AG04450 (cell line): ENCODE measurements around the gene EXOC6B. TPM values are rescaled to one million over a fixed set of nuclear protein-coding genes. Genes with fewer than 3 reads are reported as not detected.

ENCODE experiments used
- CTCF ChIA-PET: fragments of 300-600, 350-600 bp; formaldehyde crosslinking; extraction: SDS; loops from one replicate; lab custom pipeline; 2022; ENCODE audit warnings: antibody characterized with exemption, inconsistent platforms; lab: Charles Lee
- POLR2A ChIA-PET: fragments of 350-600 bp; formaldehyde crosslinking; extraction: SDS; loops from one replicate; lab custom pipeline; 2021; ENCODE audit warnings: antibody characterized with exemption, inconsistent platforms; lab: Yijun Ruan, JAX
- DNase-seq: peaks from one replicate; pipeline ENCODE4 v3.0.0-alpha.2; 2011; ENCODE audit warnings: low read depth, low spot score
- H3K27ac ChIP-seq: one replicate; pipeline ENCODE4 v1.5.1; 2012; ENCODE audit warnings: low read depth, low read length, control low read depth
- H3K27me3 ChIP-seq: one replicate; pipeline ENCODE4 v1.6.0; 2012; ENCODE audit warnings: low read length; ENCODE audit not compliant: control insufficient read depth, insufficient read depth
- H3K4me3 ChIP-seq: 2 replicates; pipeline ENCODE4 v1.5.1; 2011; ENCODE audit warnings: mild to moderate bottlenecking, low read depth, low read length, control low read depth
- H3K9me3 ChIP-seq: 2 replicates; pipeline ENCODE4 v1.5.1; 2012; ENCODE audit warnings: low read length; ENCODE audit not compliant: control insufficient read depth, insufficient read depth
- CTCF ChIP-seq: IDR thresholded peaks from 2 replicates; pipeline ENCODE4 v1.5.1; 2011; ENCODE audit warnings: low read depth, low read length, control low read depth, inconsistent platforms
- polyA plus RNA-seq: library from polyadenylated mRNA; depleted of rRNA; stranded (reverse); fragments of >200 nt; gene quantifications from 2 replicates; pipeline ENCODE4 v1.2.3, GENCODE V29; 2011

Gene EXOC6B
- polyA plus RNA-seq, 1 experiment, result 28.7 TPM

DNA sequence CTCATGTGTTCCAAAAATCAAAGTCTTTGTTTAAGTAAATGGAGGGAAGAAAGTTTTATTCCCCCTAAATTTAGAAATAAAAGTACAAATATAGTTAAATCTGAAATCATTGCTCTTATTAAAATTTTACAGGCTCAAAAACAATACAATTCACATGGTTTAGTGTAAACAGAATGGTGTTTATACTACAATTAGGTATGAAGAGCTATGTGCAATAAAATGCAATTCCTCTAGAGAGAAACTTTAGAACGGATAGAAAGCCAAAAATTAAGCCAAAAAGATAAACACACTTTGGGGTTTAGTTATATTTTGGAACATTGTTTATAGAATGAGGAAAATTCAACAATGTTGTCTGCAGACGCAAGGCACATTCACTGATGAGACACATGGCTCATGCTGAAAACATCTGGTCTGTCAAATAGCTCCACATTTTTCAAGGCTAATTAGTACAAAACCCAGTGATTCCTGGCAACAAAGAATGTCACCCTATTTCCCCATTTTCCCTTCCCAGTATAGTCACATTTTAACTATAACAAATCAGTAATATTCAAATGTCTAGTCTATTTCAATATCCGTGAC, 103.3 kb downstream of the EXOC6B start:
- H3K9me3 ChIP-seq, result no peaks in the 10 kb centered on the region
- no peak overlapping the region for H3K27ac ChIP-seq
- peak; percentile 41 for DNase-seq
- H3K4me3 ChIP-seq, result no peak overlapping the region
- no peak for TF ChIP-seq CTCF
- CTCF ChIA-PET, result no interaction called here
- POLR2A ChIA-PET, result interaction anchor here (1.0 kb wide), 2 partner anchors 28 to 72 kb away, joined by 3 to 5 read pairs; no protein-coding TSS in a partner anchor
- H3K27me3 ChIP-seq, result no peaks in the 10 kb centered on the region

- no peaks in the 10 kb centered on the region for H3K9me3 ChIP-seq
- no peaks in the 10 kb centered on the region for H3K27me3 ChIP-seq
- TF ChIP-seq CTCF, result no peak
- no peak for DNase-seq
- ChIA-PET POLR2A (no interaction called here), CTCF (interaction anchor here (1.9 kb wide), 1 partner anchor 26 kb away, joined by 9 read pairs; no protein-coding TSS in a partner anchor)
- H3K27ac ChIP-seq, result no peak overlapping the region
- no peak overlapping the region for H3K4me3 ChIP-seq
Observed at GRCh38 chr2:72719416-72719815, 106.4 kb downstream of the EXOC6B start.

DNA sequence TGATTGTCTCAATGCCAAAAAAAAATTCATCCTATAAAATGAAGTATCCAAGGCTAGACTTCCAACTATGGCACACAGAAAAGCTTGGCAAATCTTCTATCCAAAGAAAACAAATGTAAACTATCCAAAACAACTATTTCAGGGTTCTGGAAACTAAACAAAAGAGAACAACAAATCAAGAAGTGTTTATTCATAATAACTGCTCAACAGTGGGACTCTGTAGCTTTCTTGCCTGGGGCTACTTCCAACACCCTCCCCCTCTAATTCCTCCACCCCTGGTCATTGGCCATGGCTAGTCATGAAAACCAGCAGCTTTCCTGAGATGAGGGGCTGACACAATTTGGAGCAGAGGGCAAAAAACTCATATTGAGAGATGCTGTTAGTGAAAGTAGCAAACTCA, 107.0 kb downstream of the EXOC6B start:
- H3K4me3 ChIP-seq, result no peak overlapping the region
- DNase-seq, result no peak
- H3K27ac ChIP-seq, result no peak overlapping the region
- H3K27me3 ChIP-seq, result no peaks in the 10 kb centered on the region
- no peak for TF ChIP-seq CTCF
- no peaks in the 10 kb centered on the region for H3K9me3 ChIP-seq
- ChIA-PET POLR2A (no interaction called here), CTCF (interaction anchor here (1.2 to 1.9 kb wide), 2 partner anchors 26 kb away, joined by 3 to 9 read pairs; no protein-coding TSS in a partner anchor)

DNA sequence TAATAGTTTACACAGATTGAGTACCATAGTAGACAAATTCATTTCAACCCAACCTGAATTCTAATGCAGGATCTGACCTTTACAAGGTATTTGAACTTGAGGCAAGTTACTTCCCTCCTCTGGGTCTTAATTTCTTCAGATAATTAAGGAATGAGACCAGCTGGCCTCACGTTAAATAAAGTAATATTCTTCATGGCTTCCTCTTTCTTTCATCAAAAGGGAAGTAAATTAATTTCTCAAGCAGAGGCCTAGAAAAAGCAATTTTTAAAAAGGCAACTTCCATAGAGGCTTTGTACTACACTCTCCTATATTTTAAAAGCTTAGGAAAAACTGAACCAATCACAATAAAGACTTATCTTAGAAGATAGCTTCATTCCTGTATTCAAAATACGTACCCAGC, 109.2 kb downstream of the EXOC6B start:
- Histone ChIP-seq H3K27me3 (no peaks in the 10 kb centered on the region), H3K9me3 (no peaks in the 10 kb centered on the region), H3K4me3 (no peak overlapping the region), H3K27ac (no peak overlapping the region)
- no peak for DNase-seq
- ChIA-PET POLR2A (no interaction called here), CTCF (interaction anchor here (1.4 to 1.6 kb wide), 3 partner anchors 12 to 914 kb away, joined by 3 read pairs; no protein-coding TSS in a partner anchor)
- TF ChIP-seq CTCF, result no peak

- DNase-seq, result no peak
- POLR2A ChIA-PET, result no interaction called here
Observed at GRCh38 chr2:72713857-72714256, 112.0 kb downstream of the EXOC6B start.

More at GRCh38 chr2:72713857-72714256, 112.0 kb downstream of the EXOC6B start:
- CTCF ChIA-PET, result interaction anchor here (1.8 to 1.9 kb wide), 2 partner anchors 32 to 149 kb away, joined by 5 to 6 read pairs; no protein-coding TSS in a partner anchor
- Histone ChIP-seq H3K4me3 (no peak overlapping the region), H3K9me3 (no peaks in the 10 kb centered on the region), H3K27ac (no peak overlapping the region), H3K27me3 (no peaks in the 10 kb centered on the region)
- peak; percentile 6; the same call in 1 of the 2 replicates for TF ChIP-seq CTCF
